Adrenal gland (tissue), 5 donors: ENCODE data around the gene HEPACAM.

Experiments used
- CTCF ChIP-seq, 6 experiments: fragments of 450-650 bp in 4 of 6; fragments of 200-600 bp in 2 of 6; sonication (generic) in 1 of 6; IDR thresholded peaks; 1 replicate in 5 of 6; 2 replicates in 1 of 6; pipeline versions ENCODE4 v1.5.1 to v1.8.0; 2016 to 2021; ENCODE audit warnings: antibody characterized with exemption in 6 of 6, mild to moderate bottlenecking in 2 of 6, moderate library complexity in 1 of 6
- POLR2A ChIP-seq, 2 donors: fragments of 450-650 bp; IDR thresholded peaks; one replicate each; pipeline ENCODE4 v1.6.1; 2017; ENCODE audit warnings: antibody characterized with exemption in 2 of 2, mild to moderate bottlenecking in 2 of 2, moderate library complexity in 1 of 2
- donor health status: DM: no; HTN: no; CAD: no.

DNA sequence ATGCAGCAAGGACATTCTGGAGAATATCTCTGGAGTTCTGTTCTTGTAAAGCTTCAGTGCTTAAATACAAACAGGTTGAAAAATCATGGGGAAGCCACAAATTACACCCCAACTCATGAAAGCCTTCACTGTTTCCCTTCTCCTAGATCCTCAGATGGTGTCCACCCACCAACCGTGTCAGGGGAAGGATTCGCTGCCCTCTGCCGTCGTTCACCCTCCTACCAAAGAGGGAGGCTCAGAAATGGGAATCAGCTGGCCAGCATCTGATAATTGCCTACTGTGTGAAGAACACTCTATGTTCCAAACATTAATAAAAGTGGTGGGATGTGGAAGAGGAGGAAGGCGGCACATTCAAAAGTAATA, 7.4 kb upstream of the HEPACAM start:
- TF ChIP-seq CTCF (IDR thresholded peaks at IDR 0.05) (no peak), POLR2A (IDR thresholded peaks at IDR 0.05) (no peak)
